ENCODE data around the gene RIMS4.

Gene RIMS4

DNA sequence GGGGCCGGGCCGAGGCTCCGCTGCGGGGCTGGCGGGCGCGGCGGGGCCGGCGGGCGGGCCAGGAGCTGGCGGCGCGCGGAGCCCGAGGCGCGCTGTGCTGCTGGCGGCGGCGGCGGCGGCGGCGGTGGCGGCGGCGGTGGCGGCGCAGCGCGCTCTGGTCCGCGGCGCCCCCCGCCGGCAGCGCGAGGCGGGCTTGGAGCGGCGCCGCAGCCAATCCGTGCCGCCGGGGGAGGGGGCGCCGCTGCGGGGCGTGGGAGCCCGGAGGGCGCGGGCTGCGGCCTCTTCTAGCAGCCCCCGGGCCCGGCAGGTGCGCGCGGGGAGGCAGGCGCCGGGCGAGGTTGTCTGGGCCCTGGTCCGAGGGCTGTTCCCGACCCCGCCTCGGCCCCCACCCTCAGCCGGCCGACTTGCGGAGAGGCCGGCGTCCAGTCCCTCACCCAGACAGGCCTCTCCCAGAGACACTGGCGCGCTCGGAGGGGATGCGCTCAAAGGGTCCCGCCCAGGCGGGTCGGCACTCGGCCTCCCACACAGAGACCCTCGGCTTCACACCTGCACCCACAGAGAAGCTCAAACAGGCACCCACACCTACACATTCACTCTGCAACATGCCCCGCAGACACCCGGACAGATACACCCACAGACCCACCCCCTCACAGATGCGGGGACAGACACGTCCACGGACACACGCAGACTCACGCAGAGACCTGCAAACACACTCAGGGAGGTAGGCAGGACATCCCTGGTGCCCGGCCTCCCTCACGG lies at the start of gene RIMS4:
Gene RIMS4, minus strand, starts transcription at position 156 of the 759 bp plus-strand sequence. CDS start 275 bp downstream, outside the sequence.
- H3K9ac ChIP-seq (ENCODE audit: low read length), result no peak within 1 kb of the TSS

DNA sequence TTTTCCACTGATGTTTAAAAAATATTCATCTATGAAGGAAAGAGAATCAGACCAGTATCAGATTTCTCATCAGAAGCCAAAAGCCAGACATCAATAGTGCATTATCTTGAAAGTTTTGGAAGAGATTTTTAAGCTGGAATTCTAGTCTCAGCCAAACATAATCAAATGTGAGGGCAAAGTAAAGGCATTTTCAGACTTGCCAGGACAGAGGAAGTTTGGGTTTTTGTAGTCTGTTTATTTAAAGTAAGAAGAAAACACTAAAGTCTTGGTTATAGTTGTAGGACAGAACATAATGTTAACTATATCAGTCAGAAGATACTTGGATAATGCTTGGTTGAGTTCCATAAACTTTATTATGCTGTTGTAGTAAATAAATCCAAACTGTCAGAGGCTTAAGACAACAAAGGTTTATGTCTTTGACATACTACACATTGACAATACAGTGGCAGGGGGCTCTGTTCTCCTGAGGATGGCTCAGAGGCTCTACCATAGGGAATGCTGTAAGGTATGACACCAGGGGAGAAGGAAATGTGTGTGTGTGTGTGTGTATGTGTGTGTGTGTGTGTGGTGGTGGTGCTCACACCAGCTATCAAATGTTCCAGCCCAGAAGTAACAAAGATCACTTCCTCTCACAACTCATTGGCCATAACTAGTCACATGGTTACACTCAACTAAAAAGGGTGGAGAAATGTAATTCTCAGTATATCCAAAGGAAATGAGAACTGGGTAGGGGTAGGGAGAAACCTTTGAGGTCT lies 48.4 kb upstream of the RIMS4 start:
- Histone ChIP-seq H3F3A (ENCODE audit: insufficient read depth, low read length) (no peaks in the 10 kb centered on the region), H3K9me3 (replicated peaks; ENCODE audit: insufficient read depth, low read length) (no peaks in the 10 kb centered on the region), H3K4me1 (ENCODE audit: low read length) (no peaks in the 10 kb centered on the region), H3K4me3 (ENCODE audit: low read length) (no peak overlapping the region), H3K9ac (ENCODE audit: low read length) (no peak overlapping the region), H3K36me3 (replicated peaks; ENCODE audit: insufficient read depth, low read length) (no peaks in the 10 kb centered on the region), H4K20me1 (ENCODE audit: insufficient read depth, low read length) (no peaks in the 10 kb centered on the region), H3K27ac (ENCODE audit: low read length) (no peak overlapping the region), H2AFZ (ENCODE audit: low read length) (no peak overlapping the region), H3K79me2 (ENCODE audit: low read length) (no peaks in the 10 kb centered on the region), H3K27me3 (replicated peaks; ENCODE audit: insufficient read depth, low read length) (no peaks in the 10 kb centered on the region), H3K4me2 (ENCODE audit: low read depth, low read length) (no peak overlapping the region), H3K9me2 (replicated peaks; ENCODE audit: insufficient read depth, low read length) (no peaks in the 10 kb centered on the region)
- TF ChIP-seq EZH2phosphoT487 (IDR thresholded peaks at IDR 0.05; ENCODE audit: low read length), result no peak
- no peak for DNase-seq

More for the DNA sequence above, at the start of gene RIMS4:
- H3K27me3 ChIP-seq (replicated peaks; ENCODE audit: insufficient read depth, low read length), result peaks cover 40% of the 10 kb centered on the region
- H2AFZ ChIP-seq (ENCODE audit: low read length), result no peak within 1 kb of the TSS
- H3K9me2 ChIP-seq (replicated peaks; ENCODE audit: insufficient read depth, low read length), result no peaks in the 10 kb centered on the region
- no peaks in the 10 kb centered on the region for H3K36me3 ChIP-seq (replicated peaks; ENCODE audit: insufficient read depth, low read length)
- H3K27ac ChIP-seq (ENCODE audit: low read length), result no peak within 1 kb of the TSS
- H3F3A ChIP-seq (ENCODE audit: insufficient read depth, low read length), result no peaks in the 10 kb centered on the region
- TF ChIP-seq, protein P1, sequence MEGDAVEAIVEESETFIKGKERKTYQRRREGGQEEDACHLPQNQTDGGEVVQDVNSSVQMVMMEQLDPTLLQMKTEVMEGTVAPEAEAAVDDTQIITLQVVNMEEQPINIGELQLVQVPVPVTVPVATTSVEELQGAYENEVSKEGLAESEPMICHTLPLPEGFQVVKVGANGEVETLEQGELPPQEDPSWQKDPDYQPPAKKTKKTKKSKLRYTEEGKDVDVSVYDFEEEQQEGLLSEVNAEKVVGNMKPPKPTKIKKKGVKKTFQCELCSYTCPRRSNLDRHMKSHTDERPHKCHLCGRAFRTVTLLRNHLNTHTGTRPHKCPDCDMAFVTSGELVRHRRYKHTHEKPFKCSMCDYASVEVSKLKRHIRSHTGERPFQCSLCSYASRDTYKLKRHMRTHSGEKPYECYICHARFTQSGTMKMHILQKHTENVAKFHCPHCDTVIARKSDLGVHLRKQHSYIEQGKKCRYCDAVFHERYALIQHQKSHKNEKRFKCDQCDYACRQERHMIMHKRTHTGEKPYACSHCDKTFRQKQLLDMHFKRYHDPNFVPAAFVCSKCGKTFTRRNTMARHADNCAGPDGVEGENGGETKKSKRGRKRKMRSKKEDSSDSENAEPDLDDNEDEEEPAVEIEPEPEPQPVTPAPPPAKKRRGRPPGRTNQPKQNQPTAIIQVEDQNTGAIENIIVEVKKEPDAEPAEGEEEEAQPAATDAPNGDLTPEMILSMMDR (IDR thresholded peaks at IDR 0.05; ENCODE audit: low read length), result no peak
- TF ChIP-seq EZH2phosphoT487 (IDR thresholded peaks at IDR 0.05; ENCODE audit: low read length) (no peak), EZH2 (optimal IDR thresholded peaks at IDR 0.05; ENCODE audit: low read depth, low read length) (no peak)
- no peaks in the 10 kb centered on the region for H3K79me2 ChIP-seq (ENCODE audit: low read length)
- no peak within 1 kb of the TSS for H3K4me2 ChIP-seq (ENCODE audit: low read depth, low read length)
- H3K4me3 ChIP-seq (ENCODE audit: low read length), result no peak within 1 kb of the TSS
- H3K9me3 ChIP-seq (replicated peaks; ENCODE audit: insufficient read depth, low read length), result no peaks in the 10 kb centered on the region
- no peak for DNase-seq
- H4K20me1 ChIP-seq (ENCODE audit: insufficient read depth, low read length), result no peaks in the 10 kb centered on the region
- no peaks in the 10 kb centered on the region for H3K4me1 ChIP-seq (ENCODE audit: low read length)

DNA sequence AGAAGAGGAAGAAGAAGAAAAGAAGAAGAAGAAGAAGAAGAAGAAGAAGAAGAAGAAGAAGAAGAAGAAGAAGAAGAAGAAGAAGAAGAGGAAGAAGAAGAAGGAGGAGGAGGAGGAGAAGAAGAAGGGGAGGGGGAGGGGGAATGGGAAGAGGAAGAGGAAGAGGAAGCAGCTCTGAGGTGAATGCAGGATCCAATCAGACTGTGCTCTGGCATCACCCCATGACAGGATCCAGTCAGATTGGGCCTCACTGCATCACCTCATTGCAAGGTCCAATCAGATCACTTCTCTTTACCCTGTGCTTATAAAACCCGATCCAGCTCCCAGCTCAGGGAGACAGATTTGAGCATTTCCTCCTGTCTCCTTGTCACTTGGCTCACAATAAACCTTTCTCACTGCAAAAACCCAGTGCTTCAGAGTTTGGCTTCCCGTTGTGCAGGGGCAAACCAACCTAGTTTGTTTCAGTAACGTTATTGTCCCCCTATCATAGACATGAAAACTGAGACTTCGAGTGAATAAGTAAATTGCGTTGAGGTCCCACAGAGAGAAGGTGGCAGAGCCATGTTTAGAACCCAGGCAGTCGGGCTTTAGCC lies 46.6 kb upstream of the RIMS4 start:
- Histone ChIP-seq H2AFZ (ENCODE audit: low read length) (no peak overlapping the region), H3K9me2 (replicated peaks; ENCODE audit: insufficient read depth, low read length) (no peaks in the 10 kb centered on the region), H3K4me3 (ENCODE audit: low read length) (no peak overlapping the region), H3K9me3 (replicated peaks; ENCODE audit: insufficient read depth, low read length) (no peaks in the 10 kb centered on the region), H3K79me2 (ENCODE audit: low read length) (no peaks in the 10 kb centered on the region), H3F3A (ENCODE audit: insufficient read depth, low read length) (no peaks in the 10 kb centered on the region), H4K20me1 (ENCODE audit: insufficient read depth, low read length) (no peaks in the 10 kb centered on the region), H3K4me2 (ENCODE audit: low read depth, low read length) (no peak overlapping the region), H3K9ac (ENCODE audit: low read length) (no peak overlapping the region), H3K27ac (ENCODE audit: low read length) (no peak overlapping the region), H3K27me3 (replicated peaks; ENCODE audit: insufficient read depth, low read length) (no peaks in the 10 kb centered on the region), H3K4me1 (ENCODE audit: low read length) (no peaks in the 10 kb centered on the region), H3K36me3 (replicated peaks; ENCODE audit: insufficient read depth, low read length) (no peaks in the 10 kb centered on the region)
- no peak for DNase-seq
- TF ChIP-seq EZH2phosphoT487 (IDR thresholded peaks at IDR 0.05; ENCODE audit: low read length) (no peak), EZH2 (optimal IDR thresholded peaks at IDR 0.05; ENCODE audit: low read depth, low read length) (no peak)
- TF ChIP-seq, protein P1 (IDR thresholded peaks at IDR 0.05; ENCODE audit: low read length), result no peak

All from MM.1S (cell line).